HG03354 (cell line): ENCODE data around the gene KIF6.

ENCODE experiments used
- ATAC-seq: cut with Tn5 transposase; IDR thresholded peaks from one replicate; pipeline ENCODE4 v1.9.1; 2021; ENCODE audit warnings: mild to moderate bottlenecking; ENCODE audit not compliant: unreplicated experiment, poor library complexity, severe bottlenecking

KIF6 gene, protein sequence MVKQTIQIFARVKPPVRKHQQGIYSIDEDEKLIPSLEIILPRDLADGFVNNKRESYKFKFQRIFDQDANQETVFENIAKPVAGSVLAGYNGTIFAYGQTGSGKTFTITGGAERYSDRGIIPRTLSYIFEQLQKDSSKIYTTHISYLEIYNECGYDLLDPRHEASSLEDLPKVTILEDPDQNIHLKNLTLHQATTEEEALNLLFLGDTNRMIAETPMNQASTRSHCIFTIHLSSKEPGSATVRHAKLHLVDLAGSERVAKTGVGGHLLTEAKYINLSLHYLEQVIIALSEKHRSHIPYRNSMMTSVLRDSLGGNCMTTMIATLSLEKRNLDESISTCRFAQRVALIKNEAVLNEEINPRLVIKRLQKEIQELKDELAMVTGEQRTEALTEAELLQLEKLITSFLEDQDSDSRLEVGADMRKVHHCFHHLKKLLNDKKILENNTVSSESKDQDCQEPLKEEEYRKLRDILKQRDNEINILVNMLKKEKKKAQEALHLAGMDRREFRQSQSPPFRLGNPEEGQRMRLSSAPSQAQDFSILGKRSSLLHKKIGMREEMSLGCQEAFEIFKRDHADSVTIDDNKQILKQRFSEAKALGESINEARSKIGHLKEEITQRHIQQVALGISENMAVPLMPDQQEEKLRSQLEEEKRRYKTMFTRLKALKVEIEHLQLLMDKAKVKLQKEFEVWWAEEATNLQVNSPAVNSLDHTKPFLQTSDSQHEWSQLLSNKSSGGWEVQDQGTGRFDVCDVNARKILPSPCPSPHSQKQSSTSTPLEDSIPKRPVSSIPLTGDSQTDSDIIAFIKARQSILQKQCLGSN

DNA sequence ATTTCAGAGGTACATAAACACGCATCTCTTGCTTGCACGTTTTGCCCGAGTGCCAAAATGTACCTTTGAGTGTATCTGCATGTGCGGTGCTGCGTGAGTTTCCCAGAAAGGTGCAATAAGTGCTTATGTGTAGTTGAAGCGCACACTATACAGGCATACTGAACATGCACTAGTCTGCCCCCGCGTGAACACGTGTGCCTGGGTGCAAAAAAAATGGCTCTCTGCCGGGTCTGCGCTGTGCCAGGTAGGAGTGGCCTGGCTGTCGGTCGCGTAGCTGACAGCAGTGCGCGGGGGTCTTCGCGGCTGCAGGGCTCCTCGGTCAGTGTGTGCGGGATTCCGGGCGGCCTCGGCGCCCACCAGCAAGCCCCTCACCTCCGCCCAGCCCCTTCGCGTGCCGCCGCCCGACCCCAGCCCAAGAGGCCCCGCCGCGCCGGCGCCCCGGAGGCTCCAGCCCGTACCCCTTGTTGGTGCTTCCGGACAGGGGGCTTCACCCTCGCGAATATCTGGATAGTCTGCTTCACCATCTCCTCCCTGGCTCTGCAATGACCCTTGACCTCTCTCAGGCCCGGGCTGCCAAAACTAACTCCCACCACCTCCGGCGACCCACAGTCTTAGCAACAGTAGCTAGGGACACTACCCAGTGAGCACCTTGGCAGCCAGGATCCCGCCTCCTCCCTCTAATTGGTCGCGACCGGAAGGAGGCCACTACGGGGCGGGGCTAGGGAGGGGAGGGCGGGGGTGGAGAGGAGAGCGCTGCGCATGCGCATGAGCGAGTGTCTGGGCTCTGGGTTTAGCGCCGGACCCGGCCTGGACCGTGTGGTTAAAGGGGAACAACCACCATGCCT lies at the start of gene KIF6:
Gene KIF6 (minus strand): TSS at position 622 of the 845 bp plus-strand sequence. CDS start 98 bp downstream, at position 524.
- ATAC-seq = peak; percentile 100

- ATAC-seq = no peak
Measured at GRCh38 chr6:39773782-39774181, 48.6 kb upstream of the KIF6 start.

- no peak for ATAC-seq
Measured at GRCh38 chr6:39772559-39773273, 47.5 kb upstream of the KIF6 start.

GRCh38 chr6:39770446-39770845 lies 45.2 kb upstream of the KIF6 start:
- ATAC-seq = no peak

- no peak for ATAC-seq
Measured at GRCh38 chr6:39769012-39769411, 43.8 kb upstream of the KIF6 start.

DNA sequence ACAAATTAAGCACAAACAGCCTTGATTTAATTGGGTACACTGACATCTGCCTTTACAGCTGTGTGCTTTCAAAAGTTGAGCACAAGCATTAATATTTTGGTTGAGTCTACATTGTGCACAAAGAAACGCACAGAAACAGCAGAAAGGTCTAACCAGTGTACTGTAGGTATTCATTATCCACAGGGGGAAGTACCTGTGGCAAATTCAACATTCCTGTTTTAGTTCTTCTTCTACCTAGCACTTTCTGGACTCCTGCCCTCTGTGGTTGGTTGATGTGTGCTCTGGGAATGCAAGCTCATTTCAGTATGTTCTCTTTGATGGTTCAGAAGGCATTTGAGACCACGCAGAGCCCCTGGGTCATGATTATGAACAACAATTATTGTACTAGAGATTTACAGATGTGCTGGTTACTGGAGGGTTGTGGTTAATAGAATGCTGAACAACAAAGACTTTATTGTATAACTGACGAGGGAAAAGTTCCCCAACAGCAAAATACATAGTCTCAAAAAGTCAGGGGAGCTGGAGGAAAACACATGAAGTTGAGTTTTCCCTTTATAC lies 40.4 kb upstream of the KIF6 start:
- ATAC-seq = no peak

GRCh38 chr6:39760226-39760952 lies 35.2 kb upstream of the KIF6 start:
- no peak for ATAC-seq

GRCh38 chr6:39758905-39759605 lies 33.8 kb upstream of the KIF6 start:
- ATAC-seq = no peak

- no peak for ATAC-seq
Measured at GRCh38 chr6:39756582-39756981, 31.4 kb upstream of the KIF6 start.

- ATAC-seq = no peak
Measured at GRCh38 chr6:39755231-39755630, 30.0 kb upstream of the KIF6 start.

- ATAC-seq = no peak
Measured at GRCh38 chr6:39754514-39755115, 29.4 kb upstream of the KIF6 start.

- ATAC-seq = no peak
Measured at GRCh38 chr6:39753725-39754045, 28.5 kb upstream of the KIF6 start.

DNA sequence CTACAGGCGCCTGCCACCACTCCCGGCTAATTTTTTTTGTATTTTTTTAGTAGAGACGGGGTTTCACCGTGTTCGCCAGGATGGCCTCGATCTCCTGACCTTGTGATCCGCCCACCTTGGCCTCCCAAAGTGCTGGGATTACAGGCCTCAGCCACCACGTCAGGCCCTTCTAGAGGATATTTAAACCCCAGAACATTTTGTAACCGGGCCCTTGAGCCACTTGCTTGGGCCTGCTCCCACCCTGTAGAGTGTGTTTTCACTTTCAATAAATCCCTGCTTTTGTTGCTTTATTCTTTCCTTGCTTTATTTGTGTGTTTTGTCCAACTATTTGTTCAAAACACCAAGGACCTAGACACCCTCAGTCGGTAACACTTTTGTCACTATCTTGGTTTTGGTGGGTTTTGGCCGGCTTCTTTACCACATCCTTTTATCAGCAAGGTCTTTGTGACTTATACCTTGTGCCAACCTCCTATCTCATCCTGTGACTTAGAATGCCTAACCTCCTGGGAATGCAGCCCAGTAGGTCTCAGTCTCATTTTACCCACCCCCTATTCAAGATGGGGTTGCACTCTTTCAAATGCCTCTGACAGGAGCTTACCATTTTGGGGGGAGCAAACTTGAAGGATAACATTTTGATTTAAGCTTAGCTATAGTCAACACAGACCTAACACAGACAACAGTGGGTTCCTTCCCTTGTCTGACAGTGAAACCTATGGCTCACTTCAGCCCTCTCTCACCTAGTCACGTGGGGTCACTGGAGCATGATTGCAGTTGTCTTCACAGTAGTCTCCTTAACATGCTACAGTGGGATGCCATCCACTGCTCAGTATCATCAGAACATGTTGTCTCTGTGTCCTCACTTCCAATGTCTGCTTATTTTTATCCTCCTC lies 27.9 kb upstream of the KIF6 start:
- no peak for ATAC-seq

- ATAC-seq = no peak
Measured at GRCh38 chr6:39746795-39747194, 21.6 kb upstream of the KIF6 start.

GRCh38 chr6:39733704-39734103 lies 8.5 kb upstream of the KIF6 start:
- no peak for ATAC-seq

DNA sequence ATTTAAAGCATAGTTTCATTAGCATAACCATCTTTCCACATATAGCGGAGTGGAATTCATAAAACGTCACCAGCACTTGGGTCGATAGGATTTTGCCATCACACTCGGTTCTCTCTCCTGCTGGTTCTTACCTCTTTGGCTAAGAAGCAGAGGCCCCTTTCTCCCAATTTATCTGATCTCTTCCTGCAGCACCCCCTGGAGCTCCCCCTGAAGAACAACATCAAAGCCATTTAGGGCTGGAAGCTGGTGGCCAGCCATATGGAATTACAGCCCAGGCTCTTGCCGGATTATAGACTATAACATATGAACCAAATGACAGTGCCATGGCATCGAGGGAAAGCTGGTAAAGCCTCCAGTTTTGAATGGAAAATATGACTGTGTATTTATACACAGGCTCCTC lies 6.4 kb upstream of the KIF6 start:
- no peak for ATAC-seq

- no peak for ATAC-seq
Measured at GRCh38 chr6:39729945-39730344, 4.7 kb upstream of the KIF6 start.
